Activated effector memory CD4-positive, alpha-beta T cell treated with anti-CD3 and anti-CD28 coated beads, Interleukin-2, amount 50 U/mL, for 16 hours (primary cell): ENCODE data around the gene RFPL3.
"Not testable (repeated sequence)": the region's sequence is repeated elsewhere in the genome, so short reads cannot be mapped to it uniquely, and the experiment has no call there.

Source experiments
- DNase-seq: peaks from one replicate; pipeline ENCODE4 v3.0.0-alpha.2; 2020

RFPL3 gene

GRCh38 chr22:32331236-32331917 lies 26.3 kb upstream of the RFPL3 start:
- DNase-seq = peak; percentile 34

- peak; percentile 33 for DNase-seq
Measured at GRCh38 chr22:32331918-32332725, 25.5 kb upstream of the RFPL3 start.

GRCh38 chr22:32333141-32333768 lies 24.4 kb upstream of the RFPL3 start:
- DNase-seq = peak; percentile 34

GRCh38 chr22:32333769-32334659 lies 23.7 kb upstream of the RFPL3 start:
- no peak for DNase-seq

GRCh38 chr22:32334660-32335365 lies 22.9 kb upstream of the RFPL3 start:
- no peak for DNase-seq

- DNase-seq = no peak
Measured at GRCh38 chr22:32335471-32335870, 22.2 kb upstream of the RFPL3 start.

GRCh38 chr22:32336121-32336603 lies 21.5 kb upstream of the RFPL3 start:
- no peak for DNase-seq

- no peak for DNase-seq
Measured at GRCh38 chr22:32336771-32337424, 20.8 kb upstream of the RFPL3 start.

GRCh38 chr22:32337425-32337824 lies 20.2 kb upstream of the RFPL3 start:
- DNase-seq = not testable (repeated sequence)

GRCh38 chr22:32338757-32339156 lies 18.9 kb upstream of the RFPL3 start:
- no peak for DNase-seq

- no peak for DNase-seq
Measured at GRCh38 chr22:32339190-32340012, 18.3 kb upstream of the RFPL3 start.

GRCh38 chr22:32340411-32340810 lies 17.3 kb upstream of the RFPL3 start:
- DNase-seq = no peak

GRCh38 chr22:32341122-32341740 lies 16.4 kb upstream of the RFPL3 start:
- DNase-seq = no peak

GRCh38 chr22:32342977-32343376 lies 14.7 kb upstream of the RFPL3 start:
- no peak for DNase-seq

GRCh38 chr22:32343941-32344340 lies 13.7 kb upstream of the RFPL3 start:
- no peak for DNase-seq

GRCh38 chr22:32348031-32348611 lies 9.5 kb upstream of the RFPL3 start:
- no peak for DNase-seq

GRCh38 chr22:32351875-32352274 lies 5.8 kb upstream of the RFPL3 start:
- not testable (repeated sequence) for DNase-seq

- DNase-seq = no peak
Measured at GRCh38 chr22:32352681-32353080, 5.0 kb upstream of the RFPL3 start.

GRCh38 chr22:32353292-32353691 lies 4.4 kb upstream of the RFPL3 start:
- no peak for DNase-seq

- no peak for DNase-seq
Measured at GRCh38 chr22:32353840-32354239, 3.8 kb upstream of the RFPL3 start.
